ENCODE data around the gene HADHB. TPM values are rescaled to one million over a fixed set of nuclear protein-coding genes. Genes with fewer than 3 reads are reported as not detected.
"Not testable (repeated sequence)": the region's sequence is repeated elsewhere in the genome, so short reads cannot be mapped to it uniquely, and the experiment has no call there.

Gene HADHB
- total RNA-seq, 2 experiments from 2014 or later = 71.4 to 72.6 TPM

GRCh38 chr2:26251893-26252292 is 7.2 kb downstream of the HADHB start:
- CTCF ChIA-PET = no interaction called here
- H3K36me3 Mint-ChIP-seq (ENCODE audit: low read depth) = peaks cover 7% of the 10 kb centered on the region
- no peak overlapping the region for H3K27ac Mint-ChIP-seq
- POLR2A ChIA-PET = no interaction called here
- peaks cover 6% of the 10 kb centered on the region for H3K4me1 Mint-ChIP-seq
- DNase-seq = no peak
- H3K27me3 Mint-ChIP-seq = no peaks in the 10 kb centered on the region
- H3K4me3 Mint-ChIP-seq = no peak overlapping the region
- no peaks in the 10 kb centered on the region for H3K9me3 Mint-ChIP-seq

GRCh38 chr2:26255759-26256384 is 11.1 kb downstream of the HADHB start:
- no peaks in the 10 kb centered on the region for H3K27me3 Mint-ChIP-seq
- no peak for DNase-seq
- H3K9me3 Mint-ChIP-seq = no peaks in the 10 kb centered on the region
- peaks cover 2% of the 10 kb centered on the region for H3K4me1 Mint-ChIP-seq
- peaks cover 15% of the 10 kb centered on the region for H3K36me3 Mint-ChIP-seq (ENCODE audit: low read depth)
- ChIA-PET POLR2A (interaction anchor here (1.2 kb wide), 1 partner anchor 12 kb away, joined by 5 read pairs; the partner anchor contains the start of genes HADHA and HADHB), CTCF (no interaction called here)
- H3K27ac Mint-ChIP-seq = no peak overlapping the region
- H3K4me3 Mint-ChIP-seq = no peak overlapping the region

- peaks cover 20% of the 10 kb centered on the region for H3K36me3 Mint-ChIP-seq (ENCODE audit: low read depth)
- not testable (repeated sequence) for H3K27ac Mint-ChIP-seq, H3K9me3 Mint-ChIP-seq, H3K4me3 Mint-ChIP-seq, H3K4me1 Mint-ChIP-seq, H3K27me3 Mint-ChIP-seq, DNase-seq
- POLR2A ChIA-PET = interaction anchor here (1.5 kb wide), 1 partner anchor 14 kb away, joined by 5 read pairs; the partner anchor contains the start of genes HADHA and HADHB
- CTCF ChIA-PET = interaction anchor here (0.7 kb wide), 1 partner anchor 85 kb away, joined by 3 read pairs; no protein-coding TSS in a partner anchor
Measured at GRCh38 chr2:26258836-26259235, 14.1 kb downstream of the HADHB start.

GRCh38 chr2:26268213-26268612 is 23.5 kb downstream of the HADHB start:
- no peak overlapping the region for H3K4me3 Mint-ChIP-seq
- no peak for DNase-seq
- no peak overlapping the region for H3K27ac Mint-ChIP-seq
- CTCF ChIA-PET = no interaction called here
- POLR2A ChIA-PET = no interaction called here
- no peaks in the 10 kb centered on the region for H3K9me3 Mint-ChIP-seq
- peaks cover 10% of the 10 kb centered on the region for H3K4me1 Mint-ChIP-seq
- peaks cover 12% of the 10 kb centered on the region for H3K36me3 Mint-ChIP-seq (ENCODE audit: low read depth)
- H3K27me3 Mint-ChIP-seq = no peaks in the 10 kb centered on the region

GRCh38 chr2:26268670-26269385 is 24.1 kb downstream of the HADHB start:
- DNase-seq, CTCF ChIA-PET, H3K9me3 Mint-ChIP-seq, H3K27ac Mint-ChIP-seq, H3K4me3 Mint-ChIP-seq, H3K27me3 Mint-ChIP-seq: not testable (repeated sequence)
- peaks cover 12% of the 10 kb centered on the region for H3K36me3 Mint-ChIP-seq (ENCODE audit: low read depth)
- POLR2A ChIA-PET = interaction anchor here (0.9 kb wide), 1 partner anchor 23 kb away, joined by 3 read pairs; no protein-coding TSS in a partner anchor
- peaks cover 12% of the 10 kb centered on the region for H3K4me1 Mint-ChIP-seq

GRCh38 chr2:26269571-26270158 is 24.9 kb downstream of the HADHB start:
- peaks cover 10% of the 10 kb centered on the region for H3K36me3 Mint-ChIP-seq (ENCODE audit: low read depth)
- H3K4me1 Mint-ChIP-seq = peaks cover 12% of the 10 kb centered on the region
- no peaks in the 10 kb centered on the region for H3K9me3 Mint-ChIP-seq
- ChIA-PET CTCF (no interaction called here), POLR2A (interaction anchor here (0.9 to 1.6 kb wide), 3 partner anchors 24 to 28 kb away, joined by 3 to 4 read pairs (median 3); partner anchors contain the start of gene HADHA)
- no peak for DNase-seq
- no peak overlapping the region for H3K27ac Mint-ChIP-seq
- H3K4me3 Mint-ChIP-seq = no peak overlapping the region
- H3K27me3 Mint-ChIP-seq = no peaks in the 10 kb centered on the region

GRCh38 chr2:26270373-26270772 is 25.6 kb downstream of the HADHB start:
- ChIA-PET POLR2A (interaction anchor here (1.2 to 1.6 kb wide), 2 partner anchors 26 to 28 kb away, joined by 3 to 4 read pairs; partner anchors contain the start of gene HADHA), CTCF (no interaction called here)
- Mint-ChIP-seq H3K27ac (no peak overlapping the region), H3K4me1 (peaks cover 12% of the 10 kb centered on the region), H3K4me3 (no peak overlapping the region), H3K36me3 (ENCODE audit: low read depth) (peaks cover 10% of the 10 kb centered on the region), H3K27me3 (no peaks in the 10 kb centered on the region), H3K9me3 (no peaks in the 10 kb centered on the region)
- no peak for DNase-seq

- Mint-ChIP-seq H3K4me3 (no peak overlapping the region), H3K4me1 (peaks cover 22% of the 10 kb centered on the region), H3K36me3 (ENCODE audit: low read depth) (peaks cover 5% of the 10 kb centered on the region), H3K9me3 (no peaks in the 10 kb centered on the region), H3K27me3 (no peaks in the 10 kb centered on the region), H3K27ac (no peak overlapping the region)
- ChIA-PET POLR2A (interaction anchor here (1.7 kb wide), 1 partner anchor 30 kb away, joined by 5 read pairs; no protein-coding TSS in a partner anchor), CTCF (interaction anchor here (1.2 kb wide), 1 partner anchor 57 kb away, joined by 4 read pairs; no protein-coding TSS in a partner anchor)
- DNase-seq = no peak
Measured at GRCh38 chr2:26273501-26273900, 28.8 kb downstream of the HADHB start.

GRCh38 chr2:26274058-26274613 is 29.4 kb downstream of the HADHB start:
- Mint-ChIP-seq H3K27ac (no peak overlapping the region), H3K4me3 (no peak overlapping the region), H3K9me3 (no peaks in the 10 kb centered on the region), H3K27me3 (no peaks in the 10 kb centered on the region), H3K4me1 (peaks cover 22% of the 10 kb centered on the region), H3K36me3 (ENCODE audit: low read depth) (peaks cover 12% of the 10 kb centered on the region)
- POLR2A ChIA-PET = interaction anchor here (1.7 kb wide), 1 partner anchor 31 kb away, joined by 5 read pairs; no protein-coding TSS in a partner anchor
- no peak for DNase-seq
- CTCF ChIA-PET = interaction anchor here (1.2 kb wide), 1 partner anchor 56 kb away, joined by 4 read pairs; no protein-coding TSS in a partner anchor

- H3K9me3 Mint-ChIP-seq = no peaks in the 10 kb centered on the region
- DNase-seq = no peak
- H3K27me3 Mint-ChIP-seq = no peaks in the 10 kb centered on the region
- POLR2A ChIA-PET = no interaction called here
- no peak overlapping the region for H3K27ac Mint-ChIP-seq
- no peak overlapping the region for H3K4me3 Mint-ChIP-seq
- peaks cover 13% of the 10 kb centered on the region for H3K4me1 Mint-ChIP-seq
- CTCF ChIA-PET = no interaction called here
- peaks cover 26% of the 10 kb centered on the region for H3K36me3 Mint-ChIP-seq (ENCODE audit: low read depth)
Measured at GRCh38 chr2:26276484-26277227, 31.9 kb downstream of the HADHB start.

GRCh38 chr2:26279886-26280285 is 35.1 kb downstream of the HADHB start:
- no peak for DNase-seq
- H3K9me3 Mint-ChIP-seq = no peaks in the 10 kb centered on the region
- ChIA-PET POLR2A (no interaction called here), CTCF (no interaction called here)
- peaks cover 43% of the 10 kb centered on the region for H3K36me3 Mint-ChIP-seq (ENCODE audit: low read depth)
- H3K4me1 Mint-ChIP-seq = peaks cover 10% of the 10 kb centered on the region
- H3K27me3 Mint-ChIP-seq = no peaks in the 10 kb centered on the region
- H3K27ac Mint-ChIP-seq = no peak overlapping the region
- H3K4me3 Mint-ChIP-seq = no peak overlapping the region

GRCh38 chr2:26281226-26281625 is 36.5 kb downstream of the HADHB start:
- Mint-ChIP-seq H3K27ac (no peak overlapping the region), H3K9me3 (no peaks in the 10 kb centered on the region), H3K4me1 (peaks cover 8% of the 10 kb centered on the region), H3K27me3 (no peaks in the 10 kb centered on the region), H3K36me3 (ENCODE audit: low read depth) (peaks cover 48% of the 10 kb centered on the region), H3K4me3 (no peak overlapping the region)
- no peak for DNase-seq
- ChIA-PET POLR2A (no interaction called here), CTCF (no interaction called here)
